ENCODE measurements around the gene EXO1.
"Not testable (repeated sequence)": the region's sequence is repeated elsewhere in the genome, so short reads cannot be mapped to it uniquely, and the experiment has no call there.

GRCh38 chr1:241826613-241827012 lies 21.4 kb upstream of the EXO1 start:
- TF ChIP-seq, protein P1, sequence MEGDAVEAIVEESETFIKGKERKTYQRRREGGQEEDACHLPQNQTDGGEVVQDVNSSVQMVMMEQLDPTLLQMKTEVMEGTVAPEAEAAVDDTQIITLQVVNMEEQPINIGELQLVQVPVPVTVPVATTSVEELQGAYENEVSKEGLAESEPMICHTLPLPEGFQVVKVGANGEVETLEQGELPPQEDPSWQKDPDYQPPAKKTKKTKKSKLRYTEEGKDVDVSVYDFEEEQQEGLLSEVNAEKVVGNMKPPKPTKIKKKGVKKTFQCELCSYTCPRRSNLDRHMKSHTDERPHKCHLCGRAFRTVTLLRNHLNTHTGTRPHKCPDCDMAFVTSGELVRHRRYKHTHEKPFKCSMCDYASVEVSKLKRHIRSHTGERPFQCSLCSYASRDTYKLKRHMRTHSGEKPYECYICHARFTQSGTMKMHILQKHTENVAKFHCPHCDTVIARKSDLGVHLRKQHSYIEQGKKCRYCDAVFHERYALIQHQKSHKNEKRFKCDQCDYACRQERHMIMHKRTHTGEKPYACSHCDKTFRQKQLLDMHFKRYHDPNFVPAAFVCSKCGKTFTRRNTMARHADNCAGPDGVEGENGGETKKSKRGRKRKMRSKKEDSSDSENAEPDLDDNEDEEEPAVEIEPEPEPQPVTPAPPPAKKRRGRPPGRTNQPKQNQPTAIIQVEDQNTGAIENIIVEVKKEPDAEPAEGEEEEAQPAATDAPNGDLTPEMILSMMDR (conservative IDR thresholded peaks at IDR 0.05), result not testable (repeated sequence)
- TF ChIP-seq ZFX (IDR thresholded peaks at IDR 0.05), result not testable (repeated sequence)
